HG02588 (cell line): ENCODE measurements around the gene CYBC1.

ENCODE experiments used
- ATAC-seq: cut with Tn5 transposase; IDR thresholded peaks from one replicate; pipeline ENCODE4 v1.9.1; 2021; ENCODE audit warnings: mild to moderate bottlenecking, moderate library complexity; ENCODE audit not compliant: unreplicated experiment

The CYBC1 gene

DNA sequence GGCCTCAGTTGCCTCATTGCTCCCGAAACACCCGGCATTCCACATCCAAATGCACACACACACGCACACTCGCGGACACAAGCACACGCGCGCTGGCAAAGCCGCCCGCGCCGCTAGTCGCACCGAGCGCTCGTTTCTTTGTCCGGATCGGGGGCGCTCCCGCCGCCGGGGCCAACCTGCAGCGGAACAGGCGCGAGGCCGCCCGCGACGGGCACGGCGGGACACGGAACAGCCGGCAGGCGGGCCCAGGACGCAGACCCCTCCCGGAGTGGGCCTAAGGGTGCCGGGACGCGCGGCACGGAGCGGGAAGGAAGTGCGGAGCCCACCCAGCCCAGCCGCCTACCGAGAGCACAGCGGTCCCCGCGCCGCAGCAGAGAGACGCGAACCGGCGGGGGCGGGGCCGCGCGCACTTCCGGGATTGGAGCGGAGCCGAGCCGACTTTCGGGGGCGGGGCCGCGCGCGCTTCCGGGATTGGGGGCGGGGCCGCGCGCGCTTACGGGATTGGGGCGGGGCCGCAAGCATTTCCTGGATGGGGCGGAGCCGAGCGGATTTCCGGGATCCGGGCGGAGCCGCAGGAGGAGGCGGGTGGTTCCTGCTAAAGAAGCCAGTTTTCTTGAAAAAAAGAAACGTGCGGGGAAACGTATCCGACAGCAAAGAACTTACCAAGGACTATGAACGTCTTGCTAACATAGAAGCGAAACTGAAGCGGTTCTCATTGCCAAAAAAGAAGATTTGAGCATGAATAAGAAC is at the start of gene CYBC1:
CYBC1 (minus strand) TSS at position 396 of the 750 bp plus-strand sequence. CDS start 1,498 bp downstream, outside the sequence.
- peak; percentile 69 for ATAC-seq

- no peak for ATAC-seq
These were observed 47.2 kb upstream of the CYBC1 start for GRCh38 chr17:82497483-82498405.

DNA sequence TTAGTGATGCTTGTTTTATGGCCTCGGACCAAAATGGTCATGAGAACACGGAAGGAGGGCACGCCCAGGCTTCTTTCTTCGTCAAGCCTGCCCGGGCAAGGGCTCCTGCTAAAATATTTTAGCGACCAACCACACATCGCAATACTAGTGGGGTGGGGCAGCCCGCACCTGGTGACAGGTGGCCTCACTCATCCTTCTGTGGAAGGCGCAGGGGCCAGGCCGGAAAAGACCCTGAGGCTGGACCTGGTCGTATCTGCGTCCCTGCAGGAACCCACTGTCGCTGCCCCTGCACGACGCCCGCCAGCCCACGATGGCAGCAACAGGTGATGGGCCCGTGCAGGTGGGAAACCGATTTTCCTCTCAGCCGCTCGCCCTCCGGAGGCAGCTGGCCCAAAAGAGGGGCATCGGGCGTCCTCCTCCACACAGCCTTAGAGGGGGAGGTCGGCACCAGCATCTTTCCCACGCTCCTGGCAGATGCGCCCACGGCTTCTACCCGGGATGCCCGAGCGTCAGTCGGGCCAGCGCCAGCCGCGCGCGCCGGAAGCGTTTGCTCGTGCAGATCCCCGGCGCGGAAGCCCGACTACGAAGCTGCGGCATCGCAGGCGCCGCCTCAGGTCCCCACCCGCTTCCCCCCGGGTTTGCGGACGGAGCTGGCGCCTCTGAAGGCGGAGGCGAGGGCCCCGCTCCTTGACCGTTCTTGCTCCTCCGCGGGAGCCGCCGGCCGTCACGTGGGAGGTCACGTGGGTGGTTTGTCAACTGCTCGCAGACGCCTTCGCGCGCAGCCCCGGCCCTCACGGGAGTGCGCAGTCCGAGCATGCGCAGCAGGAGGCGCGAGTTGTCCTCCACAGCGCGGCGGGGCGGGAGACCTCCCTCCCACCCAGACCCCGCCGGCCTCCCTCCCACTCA is 46.2 kb upstream of the CYBC1 start:
- ATAC-seq = peak; percentile 48

- ATAC-seq = no peak
These were observed 45.4 kb upstream of the CYBC1 start for GRCh38 chr17:82495844-82496528.

GRCh38 chr17:82494236-82495055 is 43.9 kb upstream of the CYBC1 start:
- peak; percentile 50 for ATAC-seq

GRCh38 chr17:82493226-82493781 is 42.8 kb upstream of the CYBC1 start:
- ATAC-seq = no peak

DNA sequence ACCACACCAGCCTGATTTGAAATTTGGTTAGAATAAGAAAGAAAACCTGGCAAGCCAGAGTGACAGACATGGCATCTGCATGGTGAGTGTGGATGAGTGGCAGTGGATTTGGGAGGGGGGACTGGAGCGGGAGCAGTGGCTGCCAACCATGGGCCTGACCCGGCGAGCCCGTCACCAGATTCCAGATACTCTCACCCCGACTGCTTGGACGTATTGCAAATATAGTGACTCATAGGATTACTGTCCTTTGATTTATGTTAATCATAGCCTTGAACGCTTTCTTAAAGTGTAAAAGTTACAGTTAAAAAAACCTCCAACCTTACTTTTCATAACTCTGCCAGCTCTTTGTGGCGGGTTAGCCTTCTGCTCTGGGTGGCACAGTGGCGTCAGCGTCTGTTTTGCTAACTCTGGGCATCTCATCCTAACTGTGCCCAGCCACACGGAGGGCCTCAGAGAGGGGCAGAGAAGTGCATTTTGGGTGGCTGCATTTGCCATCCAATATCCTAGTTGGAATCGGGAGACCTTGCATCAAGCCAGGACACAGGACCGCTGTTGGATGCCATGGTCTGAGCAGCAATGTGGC is 42.2 kb upstream of the CYBC1 start:
- ATAC-seq = no peak

DNA sequence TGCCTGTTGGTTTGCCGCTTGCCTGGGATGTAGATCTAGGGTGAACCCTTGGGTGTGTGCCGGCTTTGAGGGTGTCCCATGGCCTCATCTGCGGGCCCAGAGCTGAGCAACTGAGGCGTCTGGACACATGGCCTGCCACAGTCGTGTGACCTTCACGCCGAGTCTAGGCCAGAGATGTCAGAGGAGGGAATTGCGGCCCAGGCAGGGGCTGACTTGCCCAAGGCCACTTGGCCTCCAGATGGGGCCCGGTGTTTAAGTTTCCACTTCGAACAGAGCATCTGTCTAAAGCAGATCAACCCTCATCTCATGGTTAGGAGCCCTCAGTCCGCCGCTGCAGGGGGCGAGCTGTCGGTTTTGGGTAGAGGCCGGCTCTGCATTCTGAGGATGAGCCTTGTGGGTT is 41.0 kb upstream of the CYBC1 start:
- no peak for ATAC-seq

- ATAC-seq = no peak
These were observed 40.6 kb upstream of the CYBC1 start for GRCh38 chr17:82491196-82491530.

GRCh38 chr17:82490512-82491195 is 40.1 kb upstream of the CYBC1 start:
- no peak for ATAC-seq

GRCh38 chr17:82489851-82490511 is 39.4 kb upstream of the CYBC1 start:
- ATAC-seq = no peak

- ATAC-seq = no peak
These were observed 38.6 kb upstream of the CYBC1 start for GRCh38 chr17:82489117-82489516.

DNA sequence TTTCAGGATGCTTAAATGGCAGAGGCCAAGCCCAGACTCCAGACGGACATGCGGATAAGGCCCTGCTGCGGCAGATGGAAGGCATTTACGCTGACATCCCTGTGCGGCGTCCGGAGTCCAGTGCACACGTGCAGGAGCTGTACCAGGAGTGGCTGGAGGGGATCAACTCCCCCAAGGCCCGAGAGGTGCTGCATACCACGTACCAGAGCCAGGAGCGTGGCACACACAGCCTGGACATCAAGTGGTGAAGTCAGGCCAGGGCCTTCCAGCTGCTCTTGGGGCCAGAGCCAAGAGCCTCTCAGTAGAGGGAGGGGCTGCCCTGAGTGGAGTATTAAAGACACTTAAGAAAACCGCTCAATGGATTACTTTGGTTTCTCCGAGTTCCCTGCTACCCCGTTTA is 37.4 kb upstream of the CYBC1 start:
- ATAC-seq = no peak

- no peak for ATAC-seq
These were observed 35.9 kb upstream of the CYBC1 start for GRCh38 chr17:82486231-82487094.

GRCh38 chr17:82483836-82484235 is 33.3 kb upstream of the CYBC1 start:
- ATAC-seq = no peak

- ATAC-seq = no peak
These were observed 32.7 kb upstream of the CYBC1 start for GRCh38 chr17:82483204-82483660.

GRCh38 chr17:82480318-82480717 is 29.8 kb upstream of the CYBC1 start:
- ATAC-seq = no peak
